HL-60 (cell line): Measurements from ENCODE around the gene RPUSD3.
A peak's percentile ranks its signal among the peaks of the same experiment; 100 is the strongest.

ENCODE experiments used
- DNase-seq, 2 experiments: peaks; one replicate each; pipeline ENCODE4 v3.0.0-alpha.2; 2010 to 2020; ENCODE audit warnings: low read depth in 1 of 2, low spot score in 1 of 2
- H3K27ac ChIP-seq: fragments of 250-450 bp; sonication (Bioruptor Pico); replicated peaks from 2 replicates; pipeline ENCODE4 v1.5.1; 2020; ENCODE audit warnings: mild to moderate bottlenecking, moderate library complexity
- H3K27me3 ChIP-seq: fragments of 250-450 bp; sonication (Bioruptor Pico); 2 replicates; pipeline ENCODE4 v1.5.1; 2021; ENCODE audit warnings: mild to moderate bottlenecking, moderate library complexity; ENCODE audit not compliant: insufficient read depth, poor library complexity, severe bottlenecking
- H3K4me3 ChIP-seq: replicated peaks from 2 replicates; pipeline ENCODE4 v1.5.1; 2011; ENCODE audit warnings: mild to moderate bottlenecking, control low read depth, low read length; ENCODE audit not compliant: insufficient read depth
- GABPA ChIP-seq: IDR thresholded peaks from 2 replicates; pipeline ENCODE4 v1.6.1; 2012; ENCODE audit warnings: low read depth
- POLR2AphosphoS5 ChIP-seq: IDR thresholded peaks from 2 replicates; pipeline ENCODE4 v1.6.1; 2012; ENCODE audit warnings: low read depth
- SPI1 ChIP-seq: IDR thresholded peaks from 2 replicates; pipeline ENCODE4 v1.6.1; 2012; ENCODE audit warnings: low read depth, mild to moderate bottlenecking, borderline replicate concordance
- TF ChIP-seq, protein P1 (sequence below): IDR thresholded peaks from 2 replicates; pipeline ENCODE4 v1.6.1; 2012; ENCODE audit warnings: low read depth; ENCODE audit not compliant: insufficient replicate concordance
- TF ChIP-seq, protein P2 (sequence below): IDR thresholded peaks from one replicate; pipeline ENCODE4 v1.5.1; 2011; ENCODE audit warnings: low read length, control low read depth, inconsistent platforms; ENCODE audit not compliant: insufficient read depth

Gene RPUSD3

DNA sequence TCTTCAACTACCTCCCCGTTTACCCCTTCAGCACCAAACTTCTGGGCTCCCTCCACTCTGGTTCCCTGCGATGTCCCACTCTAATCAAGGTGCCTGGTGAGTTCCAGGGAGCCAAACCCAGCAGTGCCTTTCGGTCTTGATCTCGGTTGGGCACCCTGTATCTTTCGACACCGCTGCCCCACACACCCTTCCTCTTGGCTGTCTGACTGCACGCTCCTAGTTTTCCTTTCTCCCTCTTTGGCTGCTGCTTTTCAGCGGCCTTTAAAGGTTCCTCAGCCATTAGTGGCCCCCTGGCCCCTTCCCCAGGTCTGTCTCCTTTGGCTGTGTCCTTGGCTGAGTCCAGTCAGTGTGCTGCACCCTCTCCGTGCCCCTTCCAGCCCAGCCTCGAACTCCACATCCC lies 33.0 kb downstream of the RPUSD3 start:
- no peak overlapping the region for H3K27ac ChIP-seq
- TF ChIP-seq, protein P1, sequence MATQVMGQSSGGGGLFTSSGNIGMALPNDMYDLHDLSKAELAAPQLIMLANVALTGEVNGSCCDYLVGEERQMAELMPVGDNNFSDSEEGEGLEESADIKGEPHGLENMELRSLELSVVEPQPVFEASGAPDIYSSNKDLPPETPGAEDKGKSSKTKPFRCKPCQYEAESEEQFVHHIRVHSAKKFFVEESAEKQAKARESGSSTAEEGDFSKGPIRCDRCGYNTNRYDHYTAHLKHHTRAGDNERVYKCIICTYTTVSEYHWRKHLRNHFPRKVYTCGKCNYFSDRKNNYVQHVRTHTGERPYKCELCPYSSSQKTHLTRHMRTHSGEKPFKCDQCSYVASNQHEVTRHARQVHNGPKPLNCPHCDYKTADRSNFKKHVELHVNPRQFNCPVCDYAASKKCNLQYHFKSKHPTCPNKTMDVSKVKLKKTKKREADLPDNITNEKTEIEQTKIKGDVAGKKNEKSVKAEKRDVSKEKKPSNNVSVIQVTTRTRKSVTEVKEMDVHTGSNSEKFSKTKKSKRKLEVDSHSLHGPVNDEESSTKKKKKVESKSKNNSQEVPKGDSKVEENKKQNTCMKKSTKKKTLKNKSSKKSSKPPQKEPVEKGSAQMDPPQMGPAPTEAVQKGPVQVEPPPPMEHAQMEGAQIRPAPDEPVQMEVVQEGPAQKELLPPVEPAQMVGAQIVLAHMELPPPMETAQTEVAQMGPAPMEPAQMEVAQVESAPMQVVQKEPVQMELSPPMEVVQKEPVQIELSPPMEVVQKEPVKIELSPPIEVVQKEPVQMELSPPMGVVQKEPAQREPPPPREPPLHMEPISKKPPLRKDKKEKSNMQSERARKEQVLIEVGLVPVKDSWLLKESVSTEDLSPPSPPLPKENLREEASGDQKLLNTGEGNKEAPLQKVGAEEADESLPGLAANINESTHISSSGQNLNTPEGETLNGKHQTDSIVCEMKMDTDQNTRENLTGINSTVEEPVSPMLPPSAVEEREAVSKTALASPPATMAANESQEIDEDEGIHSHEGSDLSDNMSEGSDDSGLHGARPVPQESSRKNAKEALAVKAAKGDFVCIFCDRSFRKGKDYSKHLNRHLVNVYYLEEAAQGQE = no peak
- TF ChIP-seq, protein P2, sequence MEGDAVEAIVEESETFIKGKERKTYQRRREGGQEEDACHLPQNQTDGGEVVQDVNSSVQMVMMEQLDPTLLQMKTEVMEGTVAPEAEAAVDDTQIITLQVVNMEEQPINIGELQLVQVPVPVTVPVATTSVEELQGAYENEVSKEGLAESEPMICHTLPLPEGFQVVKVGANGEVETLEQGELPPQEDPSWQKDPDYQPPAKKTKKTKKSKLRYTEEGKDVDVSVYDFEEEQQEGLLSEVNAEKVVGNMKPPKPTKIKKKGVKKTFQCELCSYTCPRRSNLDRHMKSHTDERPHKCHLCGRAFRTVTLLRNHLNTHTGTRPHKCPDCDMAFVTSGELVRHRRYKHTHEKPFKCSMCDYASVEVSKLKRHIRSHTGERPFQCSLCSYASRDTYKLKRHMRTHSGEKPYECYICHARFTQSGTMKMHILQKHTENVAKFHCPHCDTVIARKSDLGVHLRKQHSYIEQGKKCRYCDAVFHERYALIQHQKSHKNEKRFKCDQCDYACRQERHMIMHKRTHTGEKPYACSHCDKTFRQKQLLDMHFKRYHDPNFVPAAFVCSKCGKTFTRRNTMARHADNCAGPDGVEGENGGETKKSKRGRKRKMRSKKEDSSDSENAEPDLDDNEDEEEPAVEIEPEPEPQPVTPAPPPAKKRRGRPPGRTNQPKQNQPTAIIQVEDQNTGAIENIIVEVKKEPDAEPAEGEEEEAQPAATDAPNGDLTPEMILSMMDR = no peak
- TF ChIP-seq POLR2AphosphoS5 (no peak), SPI1 (no peak), GABPA (no peak)
- H3K4me3 ChIP-seq = no peak overlapping the region
- no peaks in the 10 kb centered on the region for H3K27me3 ChIP-seq
- DNase-seq = no peak

DNA sequence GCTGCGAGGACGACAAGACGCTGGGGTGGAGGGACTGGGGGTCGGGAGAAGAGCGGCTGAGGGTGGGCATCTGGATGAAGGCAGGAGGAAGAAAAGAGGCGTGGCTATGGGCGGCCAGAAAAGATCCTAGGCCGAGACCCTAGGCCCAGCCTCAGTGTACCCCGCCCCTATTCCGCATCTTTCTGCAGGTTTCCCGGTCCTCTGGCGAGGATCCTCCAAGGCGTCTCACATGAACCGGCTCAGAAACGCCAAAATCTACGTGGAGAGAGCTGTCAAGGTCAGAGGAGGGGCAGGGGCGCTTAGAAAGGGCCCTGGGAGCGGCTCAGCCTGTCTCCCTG lies 33.4 kb downstream of the RPUSD3 start:
- H3K27ac ChIP-seq = peak overlapping the region; percentile 84
- TF ChIP-seq, protein P1 = no peak
- H3K27me3 ChIP-seq = no peaks in the 10 kb centered on the region
- peak overlapping the region; percentile 43 for H3K4me3 ChIP-seq
- DNase-seq = no peak

DNA sequence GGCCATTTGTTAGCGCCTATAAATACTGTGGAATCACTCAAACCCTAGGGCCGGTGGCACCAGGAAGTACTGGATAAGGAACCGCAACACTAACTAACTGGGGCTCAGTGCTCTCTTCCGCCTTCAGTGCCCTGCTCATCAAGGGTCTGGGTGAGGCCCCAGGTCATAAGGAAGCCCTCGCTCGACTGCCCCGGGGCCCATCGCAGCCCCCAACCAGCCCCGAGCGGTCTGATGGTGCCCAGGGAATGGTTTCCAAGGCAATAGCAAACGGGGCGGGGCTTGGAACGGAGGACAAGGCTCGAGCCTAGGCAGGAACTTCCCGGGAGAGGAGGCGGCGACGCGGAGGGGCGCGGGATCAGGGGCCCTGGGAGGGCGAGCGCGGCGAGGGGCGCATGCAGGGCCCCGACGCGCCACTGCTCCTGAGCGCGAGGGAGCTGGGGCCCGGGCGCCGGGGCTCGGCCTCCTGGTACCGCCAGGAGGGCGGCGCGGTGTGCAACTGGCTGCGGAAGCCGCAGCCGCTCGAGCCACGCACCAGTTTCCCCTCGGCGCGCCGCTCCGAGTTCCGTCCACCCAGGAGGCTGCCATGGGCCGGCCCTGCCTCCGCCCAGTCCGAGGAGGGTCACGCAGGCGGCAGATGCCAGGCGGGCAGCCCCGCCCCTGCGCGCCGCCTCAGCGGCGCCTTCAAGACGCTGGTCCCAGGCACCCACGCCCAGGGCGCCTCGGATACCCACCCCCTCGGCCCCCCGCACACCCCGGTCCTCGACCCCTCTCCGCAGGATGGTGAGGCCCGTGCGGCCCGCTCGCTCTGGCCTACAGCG lies 34.0 kb downstream of the RPUSD3 start, which contains the start of gene TTLL3:
Gene TTLL3, plus strand, starts transcription at position 648 of the 818 bp plus-strand sequence. CDS start 400 bp downstream, outside the sequence.
- H3K27ac ChIP-seq = peak within 1 kb of the TSS; percentile 84
- H3K4me3 ChIP-seq = peak within 1 kb of the TSS; percentile 43
- H3K27me3 ChIP-seq = no peaks in the 10 kb centered on the region
- peak; percentile 66 to 81 for DNase-seq
- no peak; the same call in 1 of the 2 replicates for TF ChIP-seq SPI1
- no peak; the same call in 1 of the 2 replicates for TF ChIP-seq GABPA
- TF ChIP-seq POLR2AphosphoS5 = peak; percentile 74

DNA sequence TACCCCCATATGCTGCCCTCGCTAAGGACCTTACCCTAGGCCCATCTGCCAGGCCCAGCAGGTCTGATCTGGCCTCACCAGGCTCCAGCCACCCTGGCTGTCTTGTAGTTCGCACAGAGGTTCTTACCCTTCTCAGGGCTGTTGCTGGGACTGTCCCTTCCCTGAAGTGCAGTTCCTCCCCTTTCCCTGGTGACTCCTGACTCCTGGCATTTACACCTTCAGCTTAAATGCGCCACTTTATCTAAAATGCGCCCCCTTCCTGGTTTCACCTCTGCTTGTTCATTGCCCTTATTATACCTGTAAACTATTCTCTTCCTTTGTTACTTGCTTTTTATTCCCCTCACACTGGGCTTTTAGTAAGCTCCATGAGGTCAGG lies 34.6 kb downstream of the RPUSD3 start:
- TF ChIP-seq GABPA (no peak), SPI1 (no peak), POLR2AphosphoS5 (no peak)
- TF ChIP-seq, protein P1 = no peak
- TF ChIP-seq, protein P2 = no peak
- DNase-seq = no peak
- H3K27me3 ChIP-seq = no peaks in the 10 kb centered on the region
- peak overlapping the region; percentile 84 for H3K27ac ChIP-seq
- peak overlapping the region; percentile 43 for H3K4me3 ChIP-seq
